Osteocyte (in vitro differentiated cells): Measurements from ENCODE around the gene GABRG3. TPM values are rescaled to one million over a fixed set of nuclear protein-coding genes. Genes with fewer than 3 reads are reported as not detected.

Experiments used
- DNase-seq: peaks from one replicate; pipeline ENCODE4 v3.0.0; 2021; ENCODE audit warnings: mixed read lengths; ENCODE audit not compliant: unreplicated experiment; ENCODE audit errors: extremely low spot score
- H3K27ac Mint-ChIP-seq: one replicate; pipeline ENCODE4 v1.8.0; 2021; ENCODE audit warnings: mild to moderate bottlenecking, mixed read lengths; ENCODE audit not compliant: unreplicated experiment
- H3K27me3 Mint-ChIP-seq: one replicate; pipeline ENCODE4 v1.8.0; 2021; ENCODE audit warnings: mixed read lengths; ENCODE audit not compliant: unreplicated experiment
- H3K36me3 Mint-ChIP-seq: one replicate; pipeline ENCODE4 v1.8.0; 2021; ENCODE audit warnings: mixed read lengths; ENCODE audit not compliant: unreplicated experiment
- H3K4me1 Mint-ChIP-seq: one replicate; pipeline ENCODE4 v1.8.0; 2021; ENCODE audit warnings: mixed read lengths; ENCODE audit not compliant: unreplicated experiment
- H3K4me3 Mint-ChIP-seq: one replicate; pipeline ENCODE4 v1.8.0; 2021; ENCODE audit warnings: mild to moderate bottlenecking, moderate library complexity, mixed read lengths; ENCODE audit not compliant: unreplicated experiment
- H3K9me3 Mint-ChIP-seq: one replicate; pipeline ENCODE4 v1.8.0; 2021; ENCODE audit warnings: mixed read lengths; ENCODE audit not compliant: unreplicated experiment
- total RNA-seq: library from RNA; stranded (reverse); gene quantifications from 2 replicates; pipeline ENCODE4 v1.2.1, GENCODE V29; 2021
- TF ChIP-seq, protein P1 (sequence below): fragments of 200-600 bp; sonication (generic); IDR thresholded peaks from 2 replicates; pipeline ENCODE4 v1.5.0; 2021; ENCODE audit warnings: antibody characterized with exemption, mild to moderate bottlenecking, moderate library complexity

The GABRG3 gene
- total RNA-seq, 1 donor from 2014 or later: 0.19 TPM

- DNase-seq: no peak
- Mint-ChIP-seq H3K27me3 (no peaks in the 10 kb centered on the region), H3K4me1 (no peaks in the 10 kb centered on the region), H3K27ac (no peak overlapping the region), H3K9me3 (no peaks in the 10 kb centered on the region), H3K4me3 (no peak overlapping the region), H3K36me3 (no peaks in the 10 kb centered on the region)
- TF ChIP-seq, protein P1, sequence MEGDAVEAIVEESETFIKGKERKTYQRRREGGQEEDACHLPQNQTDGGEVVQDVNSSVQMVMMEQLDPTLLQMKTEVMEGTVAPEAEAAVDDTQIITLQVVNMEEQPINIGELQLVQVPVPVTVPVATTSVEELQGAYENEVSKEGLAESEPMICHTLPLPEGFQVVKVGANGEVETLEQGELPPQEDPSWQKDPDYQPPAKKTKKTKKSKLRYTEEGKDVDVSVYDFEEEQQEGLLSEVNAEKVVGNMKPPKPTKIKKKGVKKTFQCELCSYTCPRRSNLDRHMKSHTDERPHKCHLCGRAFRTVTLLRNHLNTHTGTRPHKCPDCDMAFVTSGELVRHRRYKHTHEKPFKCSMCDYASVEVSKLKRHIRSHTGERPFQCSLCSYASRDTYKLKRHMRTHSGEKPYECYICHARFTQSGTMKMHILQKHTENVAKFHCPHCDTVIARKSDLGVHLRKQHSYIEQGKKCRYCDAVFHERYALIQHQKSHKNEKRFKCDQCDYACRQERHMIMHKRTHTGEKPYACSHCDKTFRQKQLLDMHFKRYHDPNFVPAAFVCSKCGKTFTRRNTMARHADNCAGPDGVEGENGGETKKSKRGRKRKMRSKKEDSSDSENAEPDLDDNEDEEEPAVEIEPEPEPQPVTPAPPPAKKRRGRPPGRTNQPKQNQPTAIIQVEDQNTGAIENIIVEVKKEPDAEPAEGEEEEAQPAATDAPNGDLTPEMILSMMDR: no peak
These were observed 515.1 kb downstream of the GABRG3 start for GRCh38 chr15:27486051-27486450.

DNA sequence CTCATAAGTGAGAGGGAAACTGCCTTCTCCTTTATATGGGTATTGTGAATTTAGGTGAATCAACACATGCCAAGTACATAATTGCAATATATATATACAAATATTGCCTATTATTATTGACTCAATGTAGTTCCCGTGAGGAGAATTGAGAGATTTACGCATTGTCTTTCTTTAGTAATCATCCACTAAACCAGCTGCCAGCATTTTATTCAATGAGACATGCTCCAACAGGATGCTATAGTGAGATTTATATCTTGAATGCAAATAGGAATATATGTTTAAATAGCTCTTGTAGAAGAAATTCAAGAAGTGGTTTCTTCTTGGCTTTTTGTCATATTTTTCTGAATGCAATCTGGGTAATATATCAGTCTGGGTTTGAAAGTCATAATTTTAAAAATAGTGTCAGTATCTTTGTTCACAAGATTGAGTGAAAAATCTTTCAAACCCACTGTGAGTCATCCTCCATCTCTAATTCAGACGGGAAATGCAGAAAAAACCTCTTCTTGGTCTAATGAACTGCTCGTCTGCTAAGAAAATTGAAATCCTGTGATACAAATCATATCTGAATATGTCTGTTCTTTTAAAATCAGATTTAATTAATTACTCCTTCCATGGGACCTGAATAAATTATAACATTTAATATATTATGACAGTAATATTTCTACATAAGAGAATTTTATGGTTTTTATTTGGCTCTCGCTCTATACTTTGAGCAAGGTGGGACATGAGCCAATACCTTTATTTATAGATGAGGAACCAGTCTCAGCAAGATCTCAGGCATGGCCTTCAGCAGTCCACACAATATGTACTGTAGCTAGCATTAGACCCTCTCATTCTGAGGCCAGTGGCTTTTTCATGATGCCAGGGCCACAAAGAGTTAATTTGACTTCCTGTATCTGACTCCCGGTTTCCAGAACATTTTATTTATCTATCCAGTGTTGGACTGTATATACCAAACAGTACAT is 516.0 kb downstream of the GABRG3 start:
- TF ChIP-seq, protein P1: no peak
- Mint-ChIP-seq H3K27ac (no peak overlapping the region), H3K4me1 (no peaks in the 10 kb centered on the region), H3K27me3 (no peaks in the 10 kb centered on the region), H3K4me3 (no peak overlapping the region), H3K36me3 (no peaks in the 10 kb centered on the region), H3K9me3 (no peaks in the 10 kb centered on the region)
- DNase-seq: no peak

- TF ChIP-seq, protein P1: no peak
- DNase-seq: no peak
- H3K4me3 Mint-ChIP-seq: no peak overlapping the region
These were observed 516.9 kb downstream of the GABRG3 start for GRCh38 chr15:27487846-27488245.

GRCh38 chr15:27490867-27491595 is 520.0 kb downstream of the GABRG3 start:
- DNase-seq: no peak
- Mint-ChIP-seq H3K9me3 (no peaks in the 10 kb centered on the region), H3K27me3 (no peaks in the 10 kb centered on the region), H3K27ac (no peak overlapping the region), H3K36me3 (no peaks in the 10 kb centered on the region), H3K4me3 (no peak overlapping the region), H3K4me1 (no peaks in the 10 kb centered on the region)
- TF ChIP-seq, protein P1: no peak

More at GRCh38 chr15:27487846-27488245, 516.9 kb downstream of the GABRG3 start:
- Mint-ChIP-seq H3K36me3 (no peaks in the 10 kb centered on the region), H3K27ac (no peak overlapping the region), H3K27me3 (no peaks in the 10 kb centered on the region), H3K9me3 (no peaks in the 10 kb centered on the region), H3K4me1 (no peaks in the 10 kb centered on the region)
